Stimulated activated naive CD8-positive, alpha-beta T cell treated with anti-CD3 and anti-CD28 coated beads, Interleukin-15, Interleukin-2, amounts not matched to agents 100 ng/mL and 50 ng/mL, for 24 hours (primary cell): Measurements from ENCODE around the gene CBX6.
A peak's percentile ranks its signal among the peaks of the same experiment; 100 is the strongest.
"Not testable (repeated sequence)": the region's sequence is repeated elsewhere in the genome, so short reads cannot be mapped to it uniquely, and the experiment has no call there.

ENCODE experiments used
- H3K27ac Mint-ChIP-seq: one replicate; pipeline ENCODE4 v1.8.0; 2021; ENCODE audit warnings: mild to moderate bottlenecking, mixed read lengths
- H3K27me3 Mint-ChIP-seq: one replicate; pipeline ENCODE4 v1.8.0; 2021; ENCODE audit warnings: mixed read lengths
- H3K36me3 Mint-ChIP-seq: one replicate; pipeline ENCODE4 v1.8.0; 2021; ENCODE audit warnings: low read depth, mixed read lengths
- H3K4me1 Mint-ChIP-seq: one replicate; pipeline ENCODE4 v1.8.0; 2021; ENCODE audit warnings: low read depth, mixed read lengths
- H3K4me3 Mint-ChIP-seq: one replicate; pipeline ENCODE4 v1.8.0; 2021; ENCODE audit warnings: mild to moderate bottlenecking, mixed read lengths
- H3K9me3 Mint-ChIP-seq: one replicate; pipeline ENCODE4 v1.8.0; 2021; ENCODE audit warnings: mixed read lengths

The CBX6 gene

GRCh38 chr22:38859581-38860282 is 12.3 kb downstream of the CBX6 start:
- Mint-ChIP-seq H3K4me1 (peaks cover 9% of the 10 kb centered on the region), H3K27ac (no peak overlapping the region), H3K9me3 (no peaks in the 10 kb centered on the region), H3K36me3 (no peaks in the 10 kb centered on the region), H3K27me3 (peaks cover 3% of the 10 kb centered on the region), H3K4me3 (no peak overlapping the region)

GRCh38 chr22:38858492-38858891 is 13.5 kb downstream of the CBX6 start:
- Mint-ChIP-seq H3K27ac (no peak overlapping the region), H3K36me3 (no peaks in the 10 kb centered on the region), H3K4me1 (peaks cover 6% of the 10 kb centered on the region), H3K27me3 (peaks cover 5% of the 10 kb centered on the region), H3K9me3 (no peaks in the 10 kb centered on the region), H3K4me3 (no peak overlapping the region)

GRCh38 chr22:38854476-38854875 is 17.5 kb downstream of the CBX6 start:
- not testable (repeated sequence) for H3K36me3 Mint-ChIP-seq, H3K27me3 Mint-ChIP-seq, H3K27ac Mint-ChIP-seq, H3K9me3 Mint-ChIP-seq, H3K4me1 Mint-ChIP-seq, H3K4me3 Mint-ChIP-seq

- not testable (repeated sequence) for H3K4me1 Mint-ChIP-seq
Observed at GRCh38 chr22:38853883-38854282, 18.1 kb downstream of the CBX6 start.

GRCh38 chr22:38853196-38853651 is 18.8 kb downstream of the CBX6 start:
- Mint-ChIP-seq H3K9me3 (no peaks in the 10 kb centered on the region), H3K4me1 (no peaks in the 10 kb centered on the region), H3K4me3 (no peak overlapping the region), H3K27ac (no peak overlapping the region), H3K36me3 (no peaks in the 10 kb centered on the region), H3K27me3 (peaks cover 6% of the 10 kb centered on the region)

More at GRCh38 chr22:38853883-38854282, 18.1 kb downstream of the CBX6 start:
- not testable (repeated sequence) for H3K36me3 Mint-ChIP-seq, H3K27me3 Mint-ChIP-seq, H3K27ac Mint-ChIP-seq, H3K9me3 Mint-ChIP-seq, H3K4me3 Mint-ChIP-seq

- no peak overlapping the region for H3K27ac Mint-ChIP-seq
- H3K4me3 Mint-ChIP-seq, result no peak overlapping the region
- no peaks in the 10 kb centered on the region for H3K9me3 Mint-ChIP-seq
- H3K4me1 Mint-ChIP-seq, result no peaks in the 10 kb centered on the region
- peaks cover 8% of the 10 kb centered on the region for H3K27me3 Mint-ChIP-seq
- no peaks in the 10 kb centered on the region for H3K36me3 Mint-ChIP-seq
Observed at GRCh38 chr22:38852522-38852921, 19.5 kb downstream of the CBX6 start.

GRCh38 chr22:38850941-38851849 is 20.8 kb downstream of the CBX6 start:
- Mint-ChIP-seq H3K27me3 (peaks cover 17% of the 10 kb centered on the region), H3K36me3 (no peaks in the 10 kb centered on the region), H3K4me1 (no peaks in the 10 kb centered on the region), H3K4me3 (no peak overlapping the region), H3K27ac (no peak overlapping the region), H3K9me3 (no peaks in the 10 kb centered on the region)

- Mint-ChIP-seq H3K4me1 (no peaks in the 10 kb centered on the region), H3K27ac (no peak overlapping the region), H3K4me3 (no peak overlapping the region)
Observed at GRCh38 chr22:38850399-38850798, 21.6 kb downstream of the CBX6 start.

GRCh38 chr22:38849811-38850210 is 22.2 kb downstream of the CBX6 start:
- no peaks in the 10 kb centered on the region for H3K4me1 Mint-ChIP-seq
- H3K4me3 Mint-ChIP-seq, result no peak overlapping the region
- H3K36me3 Mint-ChIP-seq, result no peaks in the 10 kb centered on the region
- H3K9me3 Mint-ChIP-seq, result no peaks in the 10 kb centered on the region
- H3K27me3 Mint-ChIP-seq, result peaks cover 21% of the 10 kb centered on the region
- no peak overlapping the region for H3K27ac Mint-ChIP-seq

More at GRCh38 chr22:38850399-38850798, 21.6 kb downstream of the CBX6 start:
- Mint-ChIP-seq H3K36me3 (no peaks in the 10 kb centered on the region), H3K9me3 (no peaks in the 10 kb centered on the region), H3K27me3 (peaks cover 17% of the 10 kb centered on the region)

GRCh38 chr22:38846412-38846811 is 25.6 kb downstream of the CBX6 start:
- no peak overlapping the region for H3K4me3 Mint-ChIP-seq

GRCh38 chr22:38845004-38845740 is 26.8 kb downstream of the CBX6 start:
- no peaks in the 10 kb centered on the region for H3K9me3 Mint-ChIP-seq
- no peak overlapping the region for H3K27ac Mint-ChIP-seq
- peaks cover 34% of the 10 kb centered on the region for H3K27me3 Mint-ChIP-seq
- H3K4me3 Mint-ChIP-seq, result peak overlapping the region; percentile 30
- no peaks in the 10 kb centered on the region for H3K36me3 Mint-ChIP-seq
- H3K4me1 Mint-ChIP-seq, result peaks cover 15% of the 10 kb centered on the region

More at GRCh38 chr22:38846412-38846811, 25.6 kb downstream of the CBX6 start:
- H3K27me3 Mint-ChIP-seq, result peaks cover 34% of the 10 kb centered on the region
- peaks cover 15% of the 10 kb centered on the region for H3K4me1 Mint-ChIP-seq
- no peak overlapping the region for H3K27ac Mint-ChIP-seq
- no peaks in the 10 kb centered on the region for H3K9me3 Mint-ChIP-seq
- H3K36me3 Mint-ChIP-seq, result no peaks in the 10 kb centered on the region

- Mint-ChIP-seq H3K9me3 (no peaks in the 10 kb centered on the region), H3K4me3 (peak overlapping the region; percentile 13), H3K27ac (no peak overlapping the region), H3K4me1 (peaks cover 15% of the 10 kb centered on the region), H3K27me3 (peaks cover 34% of the 10 kb centered on the region), H3K36me3 (no peaks in the 10 kb centered on the region)
Observed at GRCh38 chr22:38844315-38845003, 27.6 kb downstream of the CBX6 start.

- Mint-ChIP-seq H3K4me1 (peaks cover 15% of the 10 kb centered on the region), H3K36me3 (no peaks in the 10 kb centered on the region), H3K4me3 (peak within 1 kb of the TSS; percentile 84), H3K27me3 (peaks cover 34% of the 10 kb centered on the region), H3K27ac (peak within 1 kb of the TSS; percentile 65), H3K9me3 (no peaks in the 10 kb centered on the region)
Observed at GRCh38 chr22:38843657-38844314, 28.2 kb downstream of the CBX6 start, which contains the start of gene NPTXR. Gene NPTXR (minus strand): TSS chr22:38844028.

GRCh38 chr22:38843201-38843656 is 28.8 kb downstream of the CBX6 start:
- Mint-ChIP-seq H3K27ac (no peak overlapping the region), H3K4me1 (peaks cover 15% of the 10 kb centered on the region), H3K4me3 (no peak overlapping the region), H3K36me3 (no peaks in the 10 kb centered on the region), H3K27me3 (peaks cover 34% of the 10 kb centered on the region), H3K9me3 (no peaks in the 10 kb centered on the region)
